Brain microvascular endothelial cell (primary cell): ENCODE results near the gene CACNG5.

Experiments
- DNase-seq: peaks from one replicate; pipeline ENCODE4 v3.0.0-alpha.2; 2020
- H3K27ac ChIP-seq: fragments of 250-450 bp; sonication (Bioruptor Pico); 2 replicates; pipeline ENCODE4 v1.5.1; 2020; ENCODE audit warnings: mild to moderate bottlenecking, moderate library complexity
- H3K27me3 ChIP-seq: fragments of 250-450 bp; sonication (Bioruptor Pico); replicated peaks from 2 replicates; pipeline ENCODE4 v1.5.1; 2020; ENCODE audit warnings: mild to moderate bottlenecking
- H3K36me3 ChIP-seq: fragments of 250-450 bp; sonication (Bioruptor Pico); replicated peaks from 2 replicates; pipeline ENCODE4 v1.5.1; 2020; ENCODE audit warnings: mild to moderate bottlenecking
- H3K4me3 ChIP-seq: 2 replicates; pipeline ENCODE4 v1.5.1; 2011; ENCODE audit warnings: low read depth, mild to moderate bottlenecking, control low read depth, low read length, moderate library complexity
- CTCF ChIP-seq: IDR thresholded peaks from 2 replicates; pipeline ENCODE4 v1.5.1; 2011; ENCODE audit warnings: low read depth, mild to moderate bottlenecking, moderate library complexity, low read length, control low read depth, inconsistent platforms; ENCODE audit errors: missing control alignments
- in situ Hi-C: cut with HindIII; loops from 2 replicates; pipeline ENCODE4 v1.10.0; 2017; ENCODE audit warnings: low sequenced_read_pairs, low pct_ligation_motif_present

CACNG5 gene

GRCh38 chr17:66835476-66835875 is 559 bp downstream of the CACNG5 start:
- TF ChIP-seq CTCF: no peak
- Histone ChIP-seq H3K27me3 (peaks cover 27% of the 10 kb centered on the region), H3K27ac (no peak overlapping the region), H3K4me3 (no peak overlapping the region), H3K36me3 (no peaks in the 10 kb centered on the region)
- in situ Hi-C loops: no loop called here
- no peak for DNase-seq

- in situ Hi-C loops: no loop called here
- H3K4me3 ChIP-seq: no peak overlapping the region
- H3K27me3 ChIP-seq: peaks cover 26% of the 10 kb centered on the region
- no peaks in the 10 kb centered on the region for H3K36me3 ChIP-seq
- H3K27ac ChIP-seq: no peak overlapping the region
- no peak for DNase-seq
- no peak for TF ChIP-seq CTCF
Measured at GRCh38 chr17:66836063-66837005, 1.4 kb downstream of the CACNG5 start.

GRCh38 chr17:66837226-66837625 is 2.3 kb downstream of the CACNG5 start:
- Histone ChIP-seq H3K4me3 (no peak overlapping the region), H3K27me3 (peaks cover 26% of the 10 kb centered on the region), H3K36me3 (no peaks in the 10 kb centered on the region), H3K27ac (no peak overlapping the region)
- no peak for TF ChIP-seq CTCF
- DNase-seq: no peak
- in situ Hi-C loops: no loop called here

GRCh38 chr17:66837885-66838665 is 3.2 kb downstream of the CACNG5 start:
- in situ Hi-C loops: no loop called here
- Histone ChIP-seq H3K4me3 (no peak overlapping the region), H3K27me3 (peaks cover 26% of the 10 kb centered on the region), H3K36me3 (no peaks in the 10 kb centered on the region), H3K27ac (no peak overlapping the region)
- no peak for DNase-seq
- no peak for TF ChIP-seq CTCF

- in situ Hi-C loops: no loop called here
- DNase-seq: no peak
- H3K27ac ChIP-seq: no peak overlapping the region
Measured at GRCh38 chr17:66839616-66840015, 4.7 kb downstream of the CACNG5 start.

More at GRCh38 chr17:66839616-66840015, 4.7 kb downstream of the CACNG5 start:
- Histone ChIP-seq H3K27me3 (peaks cover 17% of the 10 kb centered on the region), H3K4me3 (no peak overlapping the region), H3K36me3 (no peaks in the 10 kb centered on the region)
- no peak for TF ChIP-seq CTCF
